22Rv1 (cell line): ENCODE measurements around the gene BBS12.

Experiments used
- H3K27ac ChIP-seq: fragments of 450-650 bp; 2 replicates; pipeline ENCODE4 v1.5.1; 2017
- ZFX ChIP-seq: fragments of 450-650 bp; IDR thresholded peaks from 2 replicates; pipeline ENCODE4 v1.6.1; 2017; ENCODE audit warnings: antibody characterized with exemption, borderline replicate concordance
- TF ChIP-seq, protein P1 (sequence below): fragments of 450-650 bp; IDR thresholded peaks from 2 replicates; pipeline ENCODE4 v1.5.1; 2017; ENCODE audit warnings: mild to moderate bottlenecking

BBS12 gene

DNA sequence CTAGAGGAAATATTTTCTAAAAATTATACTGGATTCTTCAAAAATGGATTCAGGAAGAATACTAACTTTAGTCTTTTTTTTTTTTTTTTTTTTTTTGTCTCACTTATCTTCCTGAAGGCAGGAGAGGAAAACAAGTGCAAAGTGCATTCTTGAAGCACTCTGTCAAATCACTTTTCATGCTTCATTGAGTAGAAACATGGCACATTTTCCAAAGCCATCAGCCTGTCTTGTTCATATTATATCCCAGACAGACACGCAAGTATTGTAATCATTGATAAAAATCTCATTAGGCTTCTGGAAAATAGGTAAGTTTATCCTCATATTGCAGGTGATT is 1.2 kb downstream of the BBS12 start:
- no peak for TF ChIP-seq ZFX
- TF ChIP-seq, protein P1, sequence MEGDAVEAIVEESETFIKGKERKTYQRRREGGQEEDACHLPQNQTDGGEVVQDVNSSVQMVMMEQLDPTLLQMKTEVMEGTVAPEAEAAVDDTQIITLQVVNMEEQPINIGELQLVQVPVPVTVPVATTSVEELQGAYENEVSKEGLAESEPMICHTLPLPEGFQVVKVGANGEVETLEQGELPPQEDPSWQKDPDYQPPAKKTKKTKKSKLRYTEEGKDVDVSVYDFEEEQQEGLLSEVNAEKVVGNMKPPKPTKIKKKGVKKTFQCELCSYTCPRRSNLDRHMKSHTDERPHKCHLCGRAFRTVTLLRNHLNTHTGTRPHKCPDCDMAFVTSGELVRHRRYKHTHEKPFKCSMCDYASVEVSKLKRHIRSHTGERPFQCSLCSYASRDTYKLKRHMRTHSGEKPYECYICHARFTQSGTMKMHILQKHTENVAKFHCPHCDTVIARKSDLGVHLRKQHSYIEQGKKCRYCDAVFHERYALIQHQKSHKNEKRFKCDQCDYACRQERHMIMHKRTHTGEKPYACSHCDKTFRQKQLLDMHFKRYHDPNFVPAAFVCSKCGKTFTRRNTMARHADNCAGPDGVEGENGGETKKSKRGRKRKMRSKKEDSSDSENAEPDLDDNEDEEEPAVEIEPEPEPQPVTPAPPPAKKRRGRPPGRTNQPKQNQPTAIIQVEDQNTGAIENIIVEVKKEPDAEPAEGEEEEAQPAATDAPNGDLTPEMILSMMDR = no peak
- H3K27ac ChIP-seq = peak overlapping the region; percentile 70

DNA sequence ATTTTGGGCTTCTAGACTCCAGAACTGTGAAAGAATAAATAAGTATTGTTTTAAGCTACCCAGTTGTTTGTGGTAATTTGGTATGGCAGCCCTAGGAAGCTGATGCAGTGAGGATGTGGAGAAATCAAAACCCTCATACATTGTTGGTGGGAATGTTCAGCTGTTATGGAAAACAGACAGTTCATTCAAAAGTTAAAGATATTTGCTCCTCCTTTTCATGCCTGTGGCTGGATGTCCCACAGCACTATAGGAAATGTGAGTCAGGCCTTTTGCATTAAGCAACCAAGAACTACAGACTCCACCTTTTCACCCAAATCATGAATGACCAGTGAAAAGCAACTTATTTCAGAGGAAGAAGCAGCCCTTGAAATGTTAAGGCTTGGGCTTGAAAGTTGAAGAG is 6.7 kb downstream of the BBS12 start:
- TF ChIP-seq, protein P1 = no peak
- TF ChIP-seq ZFX = no peak
- H3K27ac ChIP-seq = no peak overlapping the region

DNA sequence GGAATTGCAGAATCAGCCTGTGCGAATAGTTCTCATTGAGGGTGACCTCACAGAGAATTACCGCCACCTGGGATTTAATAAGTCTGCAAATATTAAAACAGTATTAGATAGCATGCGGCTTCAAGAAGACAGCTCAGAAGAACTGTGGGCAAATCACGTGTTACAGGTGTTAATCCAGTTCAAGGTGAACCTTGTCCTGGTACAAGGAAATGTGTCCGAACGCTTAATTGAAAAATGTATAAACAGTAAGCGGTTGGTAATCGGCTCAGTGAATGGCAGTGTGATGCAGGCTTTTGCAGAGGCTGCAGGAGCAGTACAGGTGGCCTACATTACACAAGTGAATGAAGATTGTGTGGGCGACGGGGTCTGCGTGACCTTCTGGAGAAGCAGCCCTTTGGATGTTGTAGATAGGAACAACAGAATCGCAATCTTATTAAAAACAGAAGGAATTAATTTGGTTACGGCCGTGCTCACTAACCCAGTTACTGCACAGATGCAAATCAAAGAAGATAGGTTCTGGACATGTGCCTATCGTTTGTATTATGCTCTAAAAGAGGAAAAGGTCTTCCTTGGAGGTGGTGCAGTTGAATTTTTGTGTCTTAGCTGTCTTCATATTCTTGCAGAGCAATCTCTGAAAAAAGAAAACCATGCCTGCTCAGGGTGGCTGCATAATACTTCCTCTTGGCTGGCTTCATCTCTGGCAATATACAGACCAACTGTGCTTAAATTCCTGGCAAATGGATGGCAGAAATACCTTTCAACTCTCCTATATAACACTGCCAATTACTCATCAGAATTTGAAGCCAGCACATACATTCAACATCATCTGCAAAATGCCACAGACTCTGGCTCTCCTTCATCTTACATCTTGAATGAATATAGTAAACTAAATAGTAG is 10.7 kb downstream of the BBS12 start:
- TF ChIP-seq, protein P1 = no peak
- TF ChIP-seq ZFX = no peak
- H3K27ac ChIP-seq = no peak overlapping the region

DNA sequence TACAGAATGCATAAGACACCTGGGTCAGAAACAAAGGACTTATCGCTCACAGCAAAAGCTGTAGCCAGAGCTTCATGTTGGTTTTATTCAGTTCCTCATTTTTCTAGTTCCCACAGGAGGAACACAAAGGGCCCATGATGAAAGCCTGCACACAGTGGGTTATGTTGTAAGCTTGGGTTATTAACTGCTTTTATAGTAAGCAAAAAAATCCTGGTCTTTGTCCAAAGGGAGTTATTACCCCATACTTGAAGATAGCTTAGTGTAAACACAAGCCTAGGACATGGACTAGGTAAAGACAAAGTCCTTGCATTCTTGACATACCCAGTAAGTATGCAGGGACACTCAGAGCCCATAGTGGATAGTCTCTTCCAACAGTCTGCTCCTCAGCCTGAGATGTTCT is 11.7 kb downstream of the BBS12 start:
- TF ChIP-seq, protein P1 = no peak
- no peak for TF ChIP-seq ZFX
- no peak overlapping the region for H3K27ac ChIP-seq

DNA sequence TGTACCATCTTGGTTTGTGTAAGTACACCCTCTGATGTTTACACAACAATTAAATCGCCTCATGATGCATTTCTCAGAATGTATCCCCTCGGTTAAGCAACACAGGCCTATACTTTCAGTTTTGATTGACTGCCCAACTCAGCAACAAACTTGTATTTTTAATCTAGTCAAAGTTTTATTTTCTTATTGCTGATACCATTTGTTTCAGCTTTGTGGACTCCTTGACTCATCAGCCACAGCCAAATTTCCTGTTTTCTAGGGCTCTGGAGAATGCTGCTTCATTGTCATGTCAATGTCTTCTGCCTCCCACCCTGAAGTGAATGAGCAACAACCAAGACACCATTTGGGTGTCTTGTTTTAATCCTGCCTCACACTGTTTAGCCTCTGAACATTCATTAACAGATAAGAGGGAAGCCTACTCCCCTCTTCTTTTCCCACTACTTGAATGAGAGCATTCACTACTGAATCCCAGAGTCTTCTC is 14.0 kb downstream of the BBS12 start:
- H3K27ac ChIP-seq = no peak overlapping the region
- TF ChIP-seq, protein P1 = no peak
- no peak for TF ChIP-seq ZFX

DNA sequence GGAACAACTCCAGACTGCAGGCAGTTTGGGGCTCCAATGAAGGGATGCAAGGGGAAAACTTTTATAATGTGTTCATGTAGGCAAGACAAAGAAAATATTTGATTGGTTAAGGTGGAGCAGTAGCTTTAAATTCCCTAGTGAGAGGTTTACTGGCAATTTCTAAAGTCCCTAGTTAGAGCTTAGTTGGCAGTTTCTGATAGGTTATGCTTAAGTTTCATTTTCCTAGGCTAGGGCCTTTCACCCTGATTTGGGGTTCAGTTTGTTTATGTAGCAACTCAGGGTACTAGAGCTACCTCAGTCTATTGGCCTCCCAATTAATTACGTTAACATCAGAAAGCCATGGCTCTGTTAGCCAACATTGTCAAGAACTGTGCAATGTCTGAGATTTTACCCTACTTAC is 14.6 kb downstream of the BBS12 start:
- TF ChIP-seq ZFX = no peak
- TF ChIP-seq, protein P1 = no peak
- no peak overlapping the region for H3K27ac ChIP-seq

DNA sequence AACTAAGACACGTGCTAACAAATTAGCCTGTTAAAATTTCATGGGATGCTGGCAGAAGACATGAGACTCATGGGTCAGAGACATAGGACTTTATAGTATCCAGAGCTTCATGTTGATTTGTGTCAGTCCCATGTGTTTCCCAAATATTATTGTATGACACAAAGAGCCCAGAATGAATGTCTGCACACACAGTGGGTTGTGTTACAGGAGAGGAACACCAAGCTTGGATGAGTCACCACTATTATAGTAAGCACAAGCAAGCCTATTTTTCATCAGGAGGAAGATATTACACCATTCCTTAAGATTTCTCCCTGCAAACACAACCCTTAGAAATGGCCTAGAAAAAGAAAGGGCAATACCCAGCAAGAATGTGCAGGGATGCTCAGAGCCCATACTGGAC is 15.4 kb downstream of the BBS12 start:
- TF ChIP-seq, protein P1 = no peak
- TF ChIP-seq ZFX = no peak
- H3K27ac ChIP-seq = no peak overlapping the region
